ENCODE data around the gene SCG5.

The SCG5 gene

DNA sequence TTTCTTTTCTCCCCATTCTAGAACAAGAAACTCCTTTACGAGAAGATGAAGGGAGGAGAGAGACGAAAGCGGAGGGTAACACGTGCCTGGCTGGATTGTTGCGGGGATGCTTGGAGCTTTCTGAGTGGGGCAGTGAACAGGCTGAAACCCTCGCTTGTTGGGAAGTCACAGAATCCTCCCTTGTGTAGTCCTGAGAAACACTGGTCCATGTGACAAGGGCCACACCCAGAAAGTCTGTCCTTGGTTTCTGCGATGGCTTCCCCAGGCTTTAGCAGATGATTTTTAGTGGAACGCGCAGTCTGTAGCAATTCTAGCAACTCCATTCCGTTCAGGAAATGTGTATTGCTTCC is 50.2 kb downstream of the SCG5 start:
- DNase-seq (ENCODE audit: low read depth in 2 of 2) = no peak

DNA sequence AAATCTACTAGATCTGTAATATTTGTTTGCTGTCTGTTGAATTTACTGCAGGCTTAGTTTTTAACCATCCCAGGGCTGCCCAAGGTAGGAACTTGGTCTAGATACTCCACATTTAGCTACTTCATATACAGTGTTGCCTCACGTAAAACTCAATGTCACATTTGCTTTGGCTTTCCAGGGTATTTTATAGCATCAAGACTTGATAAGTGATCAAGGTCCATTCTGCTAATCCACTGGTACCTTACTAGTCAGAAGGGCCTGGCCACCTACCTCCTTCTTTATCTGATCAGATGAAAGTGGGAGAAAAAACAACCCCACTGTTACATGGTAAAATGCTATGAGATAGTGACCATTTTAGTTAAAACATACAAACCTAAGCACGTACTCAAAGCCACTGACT is 50.8 kb downstream of the SCG5 start:
- no peak for DNase-seq (ENCODE audit: low read depth in 2 of 2)

DNA sequence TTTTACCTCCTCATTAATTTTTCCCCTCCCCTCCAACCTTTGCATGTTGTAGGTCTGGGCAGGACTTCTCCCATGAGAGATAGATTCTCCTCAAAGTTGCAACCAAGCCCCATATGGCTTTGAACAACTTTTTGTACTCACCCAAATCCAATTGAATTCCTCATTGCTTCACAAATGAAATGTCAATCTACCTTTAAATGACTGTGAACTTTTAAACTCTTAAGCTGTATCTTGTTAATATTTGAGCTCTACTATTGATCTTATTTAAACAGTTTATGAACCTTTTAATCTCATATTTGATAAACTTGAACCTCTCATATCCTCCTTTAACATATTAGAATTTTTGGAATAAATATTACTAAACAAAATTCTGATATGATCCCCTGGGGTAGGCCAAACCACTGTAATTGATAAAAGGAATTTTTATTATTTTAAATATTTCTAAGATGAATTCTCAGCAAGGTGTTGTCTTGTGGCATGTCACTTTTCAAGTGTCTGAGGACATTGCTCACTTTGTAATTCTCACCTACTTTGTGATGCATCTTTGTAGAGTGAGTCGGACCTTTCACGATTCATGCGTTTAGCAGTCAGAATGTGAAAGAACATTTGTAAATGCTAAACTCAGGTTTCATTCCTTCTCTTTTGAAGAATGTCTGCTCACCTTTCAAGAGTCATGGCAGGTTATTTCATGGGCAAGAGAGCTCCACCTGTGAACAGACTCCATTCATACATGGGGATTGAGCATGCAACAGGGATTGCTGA is 52.9 kb downstream of the SCG5 start:
- no peak for DNase-seq (ENCODE audit: low read depth in 2 of 2)

DNA sequence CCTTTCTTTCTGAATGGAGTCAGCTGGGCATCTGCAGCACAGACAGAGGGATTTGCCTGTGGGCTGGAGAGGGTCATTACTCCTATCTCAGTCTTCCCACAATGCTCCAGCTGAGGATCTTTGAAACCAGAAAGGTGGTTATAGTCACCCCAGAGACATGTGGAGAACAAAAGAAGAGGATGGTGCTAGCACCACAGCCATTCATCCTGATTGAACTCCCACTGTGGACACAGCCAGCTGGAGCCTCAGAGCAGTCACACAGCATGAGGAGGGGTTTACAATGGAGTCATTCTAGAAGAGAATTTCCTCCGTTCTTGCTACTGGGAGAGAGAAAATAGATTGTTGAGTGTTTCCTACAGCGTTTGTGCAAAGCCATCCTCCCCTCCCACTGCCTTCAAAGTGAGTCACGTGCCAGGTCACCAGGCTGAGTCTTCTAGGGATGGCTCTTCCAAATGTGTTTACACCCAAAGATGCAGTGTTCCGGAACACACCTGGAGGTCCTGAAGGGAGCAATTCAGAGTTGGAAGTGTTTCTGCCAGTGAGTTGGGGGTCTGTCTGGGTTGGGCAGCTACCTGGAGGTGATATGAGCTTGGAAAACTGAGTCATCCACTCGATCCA is 57.4 kb downstream of the SCG5 start:
- DNase-seq (ENCODE audit: low read depth in 2 of 2) = no peak

DNA sequence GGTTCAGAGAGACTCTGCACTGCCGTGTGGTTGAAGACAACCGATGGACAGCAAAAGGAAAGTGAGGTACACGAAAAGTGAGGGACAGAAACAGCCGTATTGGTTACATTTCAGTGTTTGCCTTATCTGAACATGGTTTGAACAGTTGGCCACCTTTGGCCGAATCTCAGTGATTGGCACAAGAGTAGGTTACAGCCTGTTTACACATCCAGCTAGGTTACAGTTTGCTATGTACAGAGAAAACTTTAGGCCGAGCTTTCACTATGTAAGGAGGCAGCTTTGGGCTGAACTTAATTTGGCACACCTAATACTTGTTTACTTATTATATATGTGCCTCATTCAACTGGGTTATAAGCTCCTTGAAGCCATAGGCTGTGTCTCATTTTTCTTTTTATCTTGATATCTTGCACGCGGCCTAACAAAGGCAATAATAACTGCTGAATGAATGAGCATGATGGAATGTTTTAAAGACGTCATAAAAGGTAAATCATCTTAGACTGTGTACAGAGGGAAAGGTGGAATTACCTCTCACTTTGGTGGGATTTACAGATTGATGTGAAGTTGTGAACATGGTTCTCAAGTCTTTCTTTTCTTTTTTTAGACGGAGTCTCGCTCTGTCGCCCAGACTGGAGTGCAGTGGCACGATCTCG is 59.1 kb downstream of the SCG5 start:
- no peak for DNase-seq (ENCODE audit: low read depth in 2 of 2)

DNA sequence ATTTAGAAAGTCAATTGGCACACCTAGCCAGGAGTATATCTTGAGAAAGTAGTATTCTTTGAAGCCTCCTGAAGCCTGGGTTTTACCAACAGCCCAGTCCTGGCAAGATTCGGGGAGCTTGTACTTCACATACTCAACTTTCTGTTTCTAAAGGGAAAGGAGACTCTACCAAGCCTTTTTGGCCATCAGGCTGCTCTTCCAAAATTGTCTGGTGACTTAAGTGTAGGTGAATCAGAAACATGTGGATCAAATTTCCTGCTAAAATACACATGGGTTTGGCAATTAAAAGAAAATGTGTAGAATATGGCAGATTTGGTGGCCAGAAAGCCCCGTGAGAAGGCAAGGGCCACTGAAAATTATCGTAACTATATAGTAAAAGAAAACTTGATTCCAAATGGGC is 60.4 kb downstream of the SCG5 start:
- DNase-seq (ENCODE audit: low read depth in 2 of 2) = no peak

DNA sequence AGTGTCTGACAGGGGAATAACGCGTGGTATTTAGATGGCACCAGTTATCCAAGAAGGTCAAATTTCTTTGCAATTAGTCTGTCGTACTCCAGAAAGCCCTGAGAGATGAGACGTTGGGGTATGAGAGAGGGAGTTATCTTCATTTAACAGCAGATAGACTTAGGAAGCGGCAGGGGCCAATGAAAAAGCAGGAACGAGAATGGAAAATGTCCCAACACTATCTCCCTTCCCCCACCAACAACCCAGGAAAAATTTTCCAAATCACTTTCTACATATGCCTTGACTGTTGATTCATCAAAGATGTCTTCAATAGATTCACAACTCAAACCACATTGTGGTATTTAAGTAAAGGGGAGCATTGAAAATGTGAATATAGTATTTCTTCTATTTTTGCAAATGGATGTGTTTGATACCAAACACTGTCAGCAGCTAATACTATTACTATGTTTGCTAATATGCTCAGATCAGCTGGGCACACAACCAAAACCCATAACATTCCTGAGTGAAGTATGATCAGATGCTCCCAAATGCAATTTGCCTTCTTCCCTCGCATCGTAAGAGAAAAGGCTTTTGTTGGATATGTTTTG is 63.0 kb downstream of the SCG5 start:
- DNase-seq (ENCODE audit: low read depth in 2 of 2) = no peak

DNA sequence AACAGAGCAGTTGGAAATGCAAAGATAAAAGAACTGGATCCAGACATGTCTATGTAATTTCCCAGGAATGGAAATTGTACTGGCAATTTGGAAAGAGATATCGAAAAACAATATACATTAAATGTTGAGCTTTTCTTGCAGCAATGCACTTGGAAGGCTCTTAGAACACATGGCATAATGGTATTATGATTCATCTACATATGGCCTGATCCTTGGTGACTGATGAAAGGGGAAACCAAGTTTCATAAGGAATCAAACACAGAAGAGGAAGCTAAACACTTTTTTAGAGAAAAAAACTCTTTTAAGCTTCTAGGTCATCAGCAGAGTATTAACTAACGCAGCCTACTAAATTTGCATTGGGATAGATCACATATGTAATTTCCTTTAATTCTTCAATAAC is 63.9 kb downstream of the SCG5 start:
- no peak for DNase-seq (ENCODE audit: low read depth in 2 of 2)

DNA sequence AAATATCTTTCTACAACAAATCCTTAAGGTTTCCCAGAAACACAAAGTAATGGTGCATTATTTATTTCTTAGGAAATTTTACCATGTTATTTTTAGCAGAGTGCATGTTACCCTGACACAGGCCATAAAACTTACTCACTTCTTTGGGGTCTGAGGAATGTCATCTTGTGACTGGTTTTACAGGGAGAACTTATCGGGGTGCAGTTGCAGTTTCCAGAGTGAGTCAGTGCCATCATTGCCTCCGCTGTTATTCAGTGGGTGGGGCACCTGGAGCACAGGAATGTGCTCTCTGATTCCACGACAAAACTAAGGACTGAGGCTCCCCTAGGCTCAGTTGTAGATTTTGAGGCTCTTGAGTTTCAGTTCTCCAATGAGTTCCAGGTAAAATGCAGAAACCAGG is 65.2 kb downstream of the SCG5 start:
- no peak for DNase-seq (ENCODE audit: low read depth in 2 of 2)

DNA sequence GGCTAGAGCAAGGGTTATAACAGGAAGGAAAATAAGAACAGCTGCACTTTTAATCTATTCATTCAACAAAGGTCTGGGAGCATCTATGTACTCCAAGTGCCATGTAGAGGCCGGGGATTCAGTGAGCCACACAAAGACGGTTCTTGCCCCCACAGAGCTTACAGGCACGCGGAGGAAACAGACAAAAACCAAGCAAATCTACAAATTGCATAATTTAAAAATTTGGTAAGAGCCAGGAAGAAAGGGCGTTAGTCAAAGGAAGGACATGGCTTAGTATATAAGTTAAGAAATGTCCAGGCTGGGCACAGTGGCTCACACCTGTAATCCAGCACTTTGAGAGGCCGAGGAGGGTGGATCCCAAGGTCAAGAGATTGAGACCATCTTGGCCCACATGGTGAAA is 65.9 kb downstream of the SCG5 start:
- no peak for DNase-seq (ENCODE audit: low read depth in 2 of 2)

DNA sequence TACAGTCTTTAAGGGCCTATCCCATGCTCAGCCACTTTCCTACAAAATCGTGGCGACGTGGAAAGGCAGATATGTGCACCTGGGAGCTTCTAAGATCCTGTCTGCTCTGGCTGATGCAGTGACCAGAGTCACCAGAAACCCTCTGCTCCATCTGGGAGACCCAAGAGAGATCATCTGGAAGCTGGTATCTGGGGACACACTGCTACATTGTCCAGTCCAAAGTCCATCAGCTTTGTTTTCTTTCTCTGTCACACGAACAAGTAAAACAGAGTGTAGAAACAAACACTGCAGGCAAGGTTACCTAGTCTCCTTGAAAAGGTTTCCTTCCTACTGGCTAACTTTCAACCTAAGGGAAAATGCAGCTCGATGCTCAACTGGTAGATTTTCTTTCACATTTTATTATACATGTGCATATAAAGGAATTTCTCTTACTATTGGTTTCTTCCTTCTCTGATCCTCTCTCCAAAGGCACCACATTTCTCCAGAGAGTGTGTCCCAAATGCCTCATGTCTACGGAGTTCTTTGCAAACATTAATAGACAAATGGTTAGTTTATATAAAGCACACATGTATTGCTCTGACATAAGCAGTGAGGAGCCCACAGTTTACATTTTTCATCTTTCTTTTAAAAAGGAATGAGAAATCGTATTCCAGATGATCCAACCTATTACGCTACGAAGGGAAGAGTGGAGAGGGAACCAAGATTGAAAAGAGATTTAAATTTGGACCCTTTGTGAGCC is 68.0 kb downstream of the SCG5 start:
- DNase-seq (ENCODE audit: low read depth in 2 of 2) = no peak

DNA sequence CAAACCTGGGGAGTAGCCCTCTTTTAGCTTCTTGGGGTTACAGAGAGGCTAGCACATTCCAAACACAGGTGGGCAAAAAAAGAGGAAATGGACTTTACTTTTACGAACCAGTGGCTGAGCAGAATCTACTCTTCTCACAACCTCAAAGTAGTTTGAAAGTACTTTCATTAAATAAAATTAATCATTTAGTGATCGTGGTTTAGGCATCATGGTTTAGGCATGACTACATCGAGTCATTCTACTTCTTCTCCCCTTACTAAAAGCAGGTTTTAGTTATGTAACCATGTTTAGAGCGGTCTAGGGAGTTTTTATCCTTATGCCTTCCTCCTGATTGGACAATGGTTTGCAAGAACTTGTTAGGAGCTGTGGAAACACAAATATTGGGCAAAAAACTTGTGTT is 73.8 kb downstream of the SCG5 start:
- no peak for DNase-seq (ENCODE audit: low read depth in 2 of 2)

DNA sequence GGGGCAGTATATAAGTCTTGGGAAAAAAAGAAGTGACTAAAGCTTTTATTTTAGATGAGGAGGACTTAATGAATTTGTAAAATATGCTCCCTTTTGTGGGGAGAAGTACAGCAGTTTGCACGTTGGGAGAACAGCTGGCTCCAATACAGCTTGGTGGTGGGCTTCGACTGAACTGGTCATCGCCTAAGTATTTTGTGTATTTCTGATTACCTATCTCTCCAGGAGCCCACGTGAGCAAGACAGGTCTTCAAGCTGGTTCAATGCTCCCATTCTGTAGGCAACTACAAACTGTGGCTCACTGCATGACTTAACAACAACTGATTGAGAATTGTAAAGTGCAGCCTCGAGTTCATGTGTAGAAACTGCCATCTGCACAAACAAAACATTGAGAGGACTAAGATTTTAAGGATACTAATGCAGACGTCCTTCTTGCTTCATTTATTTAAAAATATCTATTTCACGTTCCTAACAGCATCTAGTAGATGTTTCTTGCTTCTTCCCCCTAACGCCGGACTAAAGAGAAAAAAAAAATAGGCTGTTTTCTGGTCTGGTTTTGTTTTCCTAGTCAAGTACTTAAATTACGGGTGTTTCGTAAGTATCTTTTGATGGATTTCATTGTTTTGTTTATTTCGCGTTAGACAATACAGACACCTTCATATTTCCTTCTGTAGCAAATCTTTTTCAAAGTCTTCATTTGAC is 74.9 kb downstream of the SCG5 start:
- DNase-seq (ENCODE audit: low read depth in 2 of 2) = no peak

DNA sequence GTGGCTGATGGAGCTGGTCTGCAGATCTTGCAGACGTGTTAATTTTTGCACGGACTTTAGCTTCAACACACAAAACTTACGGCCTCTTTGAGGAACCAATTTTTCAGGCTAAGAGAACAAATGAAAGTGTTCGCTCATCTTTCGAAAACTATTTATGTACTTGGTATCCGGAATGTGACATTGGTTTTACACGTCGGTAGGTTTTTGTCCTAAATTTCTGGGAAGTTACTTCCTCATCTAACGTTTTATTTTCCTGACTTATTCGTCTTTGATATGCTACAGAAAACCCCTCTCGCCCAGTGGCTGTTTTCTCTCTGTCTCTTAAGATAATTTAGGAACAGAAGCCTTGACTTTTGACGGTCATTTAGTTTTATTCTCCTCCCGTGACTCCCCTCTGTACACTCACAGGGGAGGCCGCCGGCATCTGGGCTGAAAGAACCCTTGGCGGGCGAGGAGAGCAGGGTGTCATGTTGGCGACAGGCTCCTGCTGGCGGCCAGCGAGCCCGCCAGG is 75.5 kb downstream of the SCG5 start:
- no peak for DNase-seq (ENCODE audit: low read depth in 2 of 2)

DNA sequence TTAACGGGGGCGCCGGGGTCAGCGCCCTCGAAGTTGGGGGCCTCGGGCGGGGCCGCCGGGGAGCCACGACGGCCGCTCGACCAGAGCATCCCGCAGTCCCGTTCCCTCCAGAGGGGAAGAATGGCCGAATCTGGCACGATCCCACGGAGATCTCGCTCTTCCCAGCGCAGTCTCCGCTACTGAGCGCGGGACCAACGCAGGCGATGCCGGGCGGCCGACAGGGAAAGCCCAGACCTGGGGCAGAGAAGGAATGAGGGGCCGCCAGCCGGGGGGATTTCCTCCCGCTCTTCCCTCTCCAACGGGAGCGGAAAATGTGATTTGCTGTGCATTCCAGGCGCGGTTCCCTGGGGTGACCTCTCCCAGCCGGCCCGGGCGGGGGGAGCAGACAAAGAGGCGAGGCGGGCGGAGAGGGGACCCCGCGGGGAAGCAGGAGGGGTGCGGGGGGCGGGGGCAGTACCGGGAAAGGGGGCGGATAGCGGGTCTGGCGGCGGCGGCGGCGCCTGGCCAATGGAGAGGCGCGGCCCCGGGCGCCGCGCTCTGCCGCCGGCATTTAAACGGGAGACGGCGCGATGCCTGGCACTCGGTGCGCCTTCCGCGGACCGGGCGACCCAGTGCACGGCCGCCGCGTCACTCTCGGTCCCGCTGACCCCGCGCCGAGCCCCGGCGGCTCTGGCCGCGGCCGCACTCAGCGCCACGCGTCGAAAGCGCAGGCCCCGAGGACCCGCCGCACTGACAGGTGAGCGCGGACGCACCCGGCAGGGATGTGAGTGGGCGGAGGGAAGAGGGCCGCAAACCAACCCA is 76.1 kb downstream of the SCG5 start, which contains the start of gene GREM1:
TSS of gene GREM1 (plus strand) at position 579 of the 801 bp plus-strand sequence. CDS start 12,687 bp downstream, outside the sequence.
- no peak for DNase-seq (ENCODE audit: low read depth in 2 of 2)

DNA sequence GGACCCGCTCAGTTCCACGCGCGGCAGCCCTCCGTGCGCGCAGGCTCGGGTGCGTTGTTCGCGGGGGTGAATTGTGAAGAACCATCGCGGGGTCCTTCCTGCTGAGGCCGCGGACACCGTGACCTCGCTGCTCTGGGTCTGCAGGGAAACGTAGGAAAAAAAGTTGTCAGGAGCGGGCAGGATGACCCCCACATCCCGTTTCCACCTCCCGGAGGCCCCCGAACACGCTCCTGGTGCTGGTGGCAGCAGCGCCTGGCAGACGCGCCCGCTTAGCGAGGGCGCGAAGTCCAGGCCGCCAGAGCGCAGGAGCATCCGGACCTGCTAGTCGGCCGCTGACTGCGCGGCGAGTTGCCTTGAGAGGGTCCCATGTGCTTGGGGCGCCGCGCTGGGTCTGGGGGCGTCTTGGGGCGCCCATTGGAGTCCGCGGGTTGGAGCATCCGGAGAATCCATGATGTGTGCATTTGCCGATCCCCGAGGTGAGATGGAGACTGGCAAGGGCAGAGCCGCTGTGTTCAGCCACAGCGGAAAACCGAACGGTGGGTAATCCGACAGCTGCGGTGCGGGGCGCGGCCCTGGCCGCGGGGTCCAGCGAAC is 76.8 kb downstream of the SCG5 start:
- DNase-seq (ENCODE audit: low read depth in 2 of 2) = no peak

DNA sequence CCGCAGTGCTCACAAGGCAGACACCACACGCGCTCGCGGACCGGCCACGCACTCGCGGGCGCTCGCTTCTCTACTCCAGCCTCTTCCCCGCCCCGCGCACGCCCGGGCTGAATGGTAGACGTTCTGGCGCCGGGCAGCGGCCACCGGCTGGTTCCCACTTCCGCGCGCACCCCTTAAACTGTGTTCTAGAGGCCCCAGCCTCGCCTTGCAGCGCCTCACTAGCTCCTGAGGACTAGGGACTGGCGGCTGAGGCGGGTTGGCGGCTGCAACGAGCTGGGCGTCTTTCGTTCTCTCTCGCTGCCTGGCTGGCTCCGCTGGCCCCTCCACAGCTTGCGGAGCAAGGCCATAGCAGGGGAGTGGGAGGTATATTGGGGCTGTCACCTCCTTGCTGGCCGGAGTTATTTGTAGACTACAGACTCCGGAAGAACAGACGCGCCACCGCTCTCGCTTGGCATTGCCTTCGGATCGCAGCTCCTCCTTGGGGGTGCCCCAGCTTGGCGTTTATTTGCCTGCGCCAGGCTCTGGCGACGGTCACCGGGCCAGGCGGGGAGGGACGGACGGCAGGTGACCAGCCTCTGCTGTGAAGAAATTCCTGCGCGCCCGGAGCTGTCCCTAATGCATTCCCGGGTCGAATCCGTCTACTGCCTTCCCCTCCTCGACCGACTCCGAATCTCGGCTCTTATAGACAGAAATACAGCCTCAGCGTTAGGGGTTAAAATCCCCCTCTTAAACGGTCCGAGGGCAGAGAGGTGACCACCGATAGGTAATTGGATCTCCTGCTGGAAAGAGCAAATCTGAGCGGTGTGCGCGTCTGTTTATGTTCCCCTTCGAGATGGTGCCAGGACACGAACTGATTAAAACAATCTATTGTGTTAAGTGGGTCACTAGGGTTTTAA is 77.6 kb downstream of the SCG5 start:
- no peak for DNase-seq (ENCODE audit: low read depth in 2 of 2)

DNA sequence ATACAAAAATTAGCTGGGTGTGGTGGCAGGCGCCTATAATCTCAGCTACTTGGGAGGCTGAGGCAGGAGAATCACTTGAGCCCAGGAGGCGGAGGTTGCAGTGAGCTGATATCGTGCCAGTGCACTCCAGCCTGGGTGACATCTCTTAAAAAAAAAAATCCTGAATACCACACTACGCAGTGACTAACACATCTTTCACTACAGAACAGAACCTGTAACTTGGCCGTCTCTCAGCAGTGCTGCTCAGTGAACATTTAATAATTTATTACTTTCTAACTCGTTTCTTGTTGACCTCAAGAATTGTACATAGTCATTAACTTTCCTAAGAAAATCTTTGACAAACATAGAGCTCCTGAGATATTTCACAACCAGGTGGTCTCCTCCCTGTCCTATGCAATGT is 80.1 kb downstream of the SCG5 start:
- DNase-seq (ENCODE audit: low read depth in 2 of 2) = no peak

DNA sequence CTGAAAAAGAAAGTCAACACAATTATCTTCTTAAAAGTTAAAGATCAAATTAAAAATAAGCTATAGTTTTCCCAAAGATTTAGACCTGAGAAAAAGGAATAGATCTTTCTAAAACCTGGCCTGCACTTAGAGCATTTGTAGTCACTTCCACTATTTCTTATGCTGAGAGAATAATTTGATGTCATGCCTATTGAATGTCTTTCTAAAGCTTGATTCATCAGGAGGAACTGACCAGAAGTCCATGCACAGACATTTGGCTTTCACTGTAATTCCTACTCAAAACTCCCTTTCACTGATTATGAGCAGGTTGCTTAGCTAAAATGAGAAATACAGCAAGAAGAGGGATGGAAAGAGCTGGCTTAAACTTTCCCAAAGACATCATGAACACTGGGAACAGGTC is 80.6 kb downstream of the SCG5 start:
- DNase-seq (ENCODE audit: low read depth in 2 of 2) = no peak
